BLaER1 (cell line): ENCODE data around the gene GHDC.
"Not testable (repeated sequence)": the region's sequence is repeated elsewhere in the genome, so short reads cannot be mapped to it uniquely, and the experiment has no call there.

Experiments used
- H3K27ac ChIP-seq: shearing (Covaris generic); formaldehyde crosslinking; 2 replicates; pipeline ENCODE4 v1.8.1; 2022
- H3K27me3 ChIP-seq: shearing (Covaris generic); formaldehyde crosslinking; 2 replicates; pipeline ENCODE4 v1.8.1; 2022
- H3K36me3 ChIP-seq: shearing (Covaris generic); formaldehyde crosslinking; 2 replicates; pipeline ENCODE4 v1.8.1; 2022
- H3K4me1 ChIP-seq: shearing (Covaris generic); formaldehyde crosslinking; 2 replicates; pipeline ENCODE4 v1.8.1; 2022
- H3K4me2 ChIP-seq: shearing (Covaris generic); formaldehyde crosslinking; 2 replicates; pipeline ENCODE4 v1.8.1; 2022
- H3K4me3 ChIP-seq: shearing (Covaris generic); formaldehyde crosslinking; 2 replicates; pipeline ENCODE4 v1.8.1; 2022
- H3K9ac ChIP-seq: shearing (Covaris generic); formaldehyde crosslinking; 2 replicates; pipeline ENCODE4 v1.8.1; 2022
- H3K9me3 ChIP-seq: shearing (Covaris generic); formaldehyde crosslinking; 2 replicates; pipeline ENCODE4 v1.8.1; 2022
- H4K20me1 ChIP-seq: shearing (Covaris generic); formaldehyde crosslinking; 2 replicates; pipeline ENCODE4 v1.8.1; 2022
- Cebpa-rat ChIP-seq: shearing (Covaris generic); IDR thresholded peaks from 2 replicates; pipeline ENCODE4 v1.8.1; 2022

The GHDC gene

DNA sequence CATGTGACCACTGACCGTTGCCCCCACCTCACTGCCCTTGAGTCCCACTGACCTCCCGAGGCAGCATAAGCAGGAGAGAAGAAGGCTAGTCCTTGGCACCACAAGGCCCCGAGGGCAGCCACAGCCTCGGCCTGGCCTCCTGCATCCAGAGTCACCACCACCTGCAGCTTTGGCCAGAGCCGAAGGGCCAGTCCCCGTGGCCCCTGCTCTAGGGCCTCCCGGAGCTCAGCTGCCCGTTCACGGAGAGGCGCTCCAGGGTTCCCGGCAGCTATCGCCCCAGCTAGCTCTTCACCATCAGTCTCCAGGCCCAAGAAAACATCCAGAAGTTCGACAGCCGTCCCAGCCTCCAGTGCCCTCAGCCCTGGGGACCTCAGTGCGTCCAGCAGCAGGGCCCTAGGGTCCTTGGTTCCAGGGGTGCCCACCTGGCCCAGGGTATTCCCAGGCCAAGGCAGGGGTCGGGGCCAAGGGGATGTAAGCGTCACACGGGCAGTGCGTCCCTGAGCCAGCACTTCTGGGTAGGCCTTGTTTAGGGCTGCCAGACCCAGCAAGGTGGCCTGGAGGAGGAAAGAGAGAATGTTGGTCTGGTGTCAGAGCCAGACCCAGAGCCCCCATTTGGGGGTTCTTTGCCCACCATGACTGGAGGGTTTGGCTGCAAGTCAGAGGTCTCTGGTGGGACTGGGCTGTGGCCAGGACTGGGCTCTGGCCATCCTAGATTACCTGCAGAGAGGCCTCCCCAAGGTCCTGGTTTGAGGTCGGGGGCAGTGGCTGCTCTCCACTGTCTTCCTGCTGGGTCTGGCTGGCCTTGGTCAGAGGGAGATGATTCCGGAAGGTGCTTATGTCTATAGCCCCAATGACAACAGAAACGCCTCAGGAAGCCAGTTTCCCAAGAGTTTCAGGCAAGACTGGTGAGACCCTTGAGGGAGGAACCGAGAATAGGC lies 1.8 kb downstream of the GHDC start:
- Histone ChIP-seq H3K4me2 (peak overlapping the region; percentile 94), H3K9me3 (no peaks in the 10 kb centered on the region), H3K36me3 (peaks cover 16% of the 10 kb centered on the region; the same call in 1 of the 2 replicates), H3K4me1 (peaks cover 56% of the 10 kb centered on the region), H3K4me3 (peak overlapping the region; percentile 78; the same call in 1 of the 2 replicates), H3K27me3 (no peaks in the 10 kb centered on the region), H3K9ac (peak overlapping the region; percentile 84; the same call in 1 of the 2 replicates), H3K27ac (peak overlapping the region; percentile 88; the same call in 1 of the 2 replicates), H4K20me1 (no peaks in the 10 kb centered on the region)
- no peak for TF ChIP-seq Cebpa-rat

- Histone ChIP-seq H3K9me3 (no peaks in the 10 kb centered on the region), H4K20me1 (no peaks in the 10 kb centered on the region), H3K4me2 (no peak overlapping the region), H3K4me1 (peaks cover 56% of the 10 kb centered on the region), H3K27ac (no peak overlapping the region), H3K9ac (no peak overlapping the region), H3K27me3 (no peaks in the 10 kb centered on the region), H3K36me3 (peaks cover 16% of the 10 kb centered on the region; the same call in 1 of the 2 replicates), H3K4me3 (no peak overlapping the region)
- TF ChIP-seq Cebpa-rat = no peak
These were observed 3.1 kb downstream of the GHDC start for GRCh38 chr17:42191275-42191608.

DNA sequence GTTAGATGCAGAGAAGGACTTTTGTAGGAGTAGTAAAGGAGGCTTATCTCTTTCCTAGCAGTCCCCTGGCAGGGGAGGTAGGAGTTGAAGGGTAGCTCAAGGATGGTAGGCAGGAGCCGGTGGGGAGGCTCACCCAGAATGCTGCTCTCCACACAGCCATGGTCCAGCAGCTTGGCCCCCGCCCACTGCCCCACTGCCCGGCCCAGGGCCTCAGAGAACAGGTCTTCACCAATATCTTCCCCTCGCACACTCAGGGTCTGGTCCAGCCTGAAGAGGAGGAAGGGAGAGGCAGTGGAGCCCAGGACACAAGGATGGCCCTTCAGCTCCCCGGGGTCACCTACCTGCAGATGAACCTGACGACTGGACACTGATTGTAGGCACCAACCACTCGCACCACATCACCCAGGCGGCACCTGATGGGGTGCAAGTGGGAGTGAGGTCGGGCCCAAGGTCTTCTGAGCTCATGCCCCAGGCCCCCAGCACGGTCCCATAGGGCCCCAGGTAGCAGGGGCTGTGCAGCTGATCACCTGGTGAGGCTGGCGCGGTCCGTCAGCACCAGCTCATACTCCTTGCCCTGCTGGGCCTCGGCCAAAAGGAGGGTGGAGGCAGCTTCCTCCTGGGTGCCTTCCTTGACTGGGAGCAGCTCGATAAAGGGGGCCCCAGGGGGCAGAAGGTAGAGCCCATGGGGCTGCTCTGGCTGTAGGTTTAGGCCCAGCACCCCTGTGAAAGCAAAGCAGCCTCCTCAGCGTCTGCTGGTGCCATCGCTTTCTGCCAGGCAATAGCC lies 3.6 kb downstream of the GHDC start:
- H3K27me3 ChIP-seq = no peaks in the 10 kb centered on the region
- no peak for TF ChIP-seq Cebpa-rat
- no peak overlapping the region for H3K4me3 ChIP-seq
- H3K36me3 ChIP-seq = peaks cover 16% of the 10 kb centered on the region; the same call in 1 of the 2 replicates
- H3K4me1 ChIP-seq = peaks cover 56% of the 10 kb centered on the region
- no peaks in the 10 kb centered on the region for H4K20me1 ChIP-seq
- H3K9ac ChIP-seq = 0 out of 2 replicates have a peak overlapping the region, but pooled peaks have one; percentile 50
- H3K27ac ChIP-seq = no peak overlapping the region
- H3K9me3 ChIP-seq = no peaks in the 10 kb centered on the region
- H3K4me2 ChIP-seq = 0 out of 2 replicates have a peak overlapping the region, but pooled peaks have one; percentile 45

- Histone ChIP-seq H3K4me2 (peak overlapping the region; percentile 45), H3K27ac (peak overlapping the region; percentile 13; the same call in 1 of the 2 replicates)
- TF ChIP-seq Cebpa-rat = no peak
These were observed 4.7 kb downstream of the GHDC start for GRCh38 chr17:42189651-42189965.

GRCh38 chr17:42188749-42189650 lies 5.3 kb downstream of the GHDC start:
- Histone ChIP-seq H4K20me1 (no peaks in the 10 kb centered on the region), H3K4me2 (peak overlapping the region; percentile 45), H3K4me3 (no peak overlapping the region), H3K36me3 (peaks cover 16% of the 10 kb centered on the region; the same call in 1 of the 2 replicates), H3K9ac (peak overlapping the region; percentile 50; the same call in 1 of the 2 replicates), H3K27me3 (peaks cover 7% of the 10 kb centered on the region; the same call in 1 of the 2 replicates), H3K9me3 (no peaks in the 10 kb centered on the region), H3K4me1 (peaks cover 57% of the 10 kb centered on the region), H3K27ac (no peak overlapping the region)
- TF ChIP-seq Cebpa-rat = no peak

More at GRCh38 chr17:42189651-42189965, 4.7 kb downstream of the GHDC start:
- no peak overlapping the region for H3K4me3 ChIP-seq
- peaks cover 5% of the 10 kb centered on the region; the same call in 1 of the 2 replicates for H3K27me3 ChIP-seq
- no peaks in the 10 kb centered on the region for H3K9me3 ChIP-seq
- peaks cover 55% of the 10 kb centered on the region for H3K4me1 ChIP-seq
- H3K36me3 ChIP-seq = peaks cover 16% of the 10 kb centered on the region; the same call in 1 of the 2 replicates
- no peaks in the 10 kb centered on the region for H4K20me1 ChIP-seq
- peak overlapping the region; percentile 50; the same call in 1 of the 2 replicates for H3K9ac ChIP-seq

DNA sequence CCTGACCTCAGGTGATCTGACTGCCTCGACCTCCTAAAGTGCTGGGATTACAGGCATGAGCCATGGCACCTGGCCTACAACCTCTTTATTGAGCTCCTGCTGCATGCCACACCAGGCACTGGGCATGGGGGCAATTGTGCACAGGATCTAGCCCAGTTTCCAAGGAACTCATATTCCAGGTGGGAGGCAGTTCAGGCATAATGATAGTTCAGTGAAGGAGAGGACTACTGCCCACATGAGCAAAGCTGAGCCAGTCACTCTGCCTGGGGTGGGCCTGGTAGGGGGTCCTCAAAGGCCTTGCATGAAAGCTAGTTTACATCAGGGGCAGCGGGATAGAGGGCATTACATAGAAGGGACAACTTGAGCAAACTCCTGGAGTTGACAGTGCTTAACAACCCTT lies 6.5 kb downstream of the GHDC start:
- H3K36me3 ChIP-seq = peaks cover 16% of the 10 kb centered on the region; the same call in 1 of the 2 replicates
- H3K27ac ChIP-seq = no peak overlapping the region
- TF ChIP-seq Cebpa-rat = no peak
- no peaks in the 10 kb centered on the region for H4K20me1 ChIP-seq
- H3K4me3 ChIP-seq = no peak overlapping the region
- H3K4me1 ChIP-seq = peaks cover 54% of the 10 kb centered on the region
- no peak overlapping the region for H3K4me2 ChIP-seq
- H3K27me3 ChIP-seq = peaks cover 16% of the 10 kb centered on the region
- no peaks in the 10 kb centered on the region for H3K9me3 ChIP-seq
- no peak overlapping the region for H3K9ac ChIP-seq

- H3K36me3 ChIP-seq, H3K9me3 ChIP-seq, H3K4me3 ChIP-seq, H3K9ac ChIP-seq, H3K27ac ChIP-seq, H3K4me2 ChIP-seq, H4K20me1 ChIP-seq: not testable (repeated sequence)
- peaks cover 33% of the 10 kb centered on the region for H3K27me3 ChIP-seq
- H3K4me1 ChIP-seq = peaks cover 55% of the 10 kb centered on the region
These were observed 8.1 kb downstream of the GHDC start for GRCh38 chr17:42186191-42186590.

GRCh38 chr17:42185621-42185930 lies 8.7 kb downstream of the GHDC start:
- H3K27me3 ChIP-seq = peaks cover 39% of the 10 kb centered on the region
- H4K20me1 ChIP-seq = peaks cover 3% of the 10 kb centered on the region; the same call in 1 of the 2 replicates
- no peak overlapping the region for H3K4me2 ChIP-seq
- no peaks in the 10 kb centered on the region for H3K9me3 ChIP-seq
- H3K4me3 ChIP-seq = no peak overlapping the region
- peaks cover 55% of the 10 kb centered on the region for H3K4me1 ChIP-seq
- no peak for TF ChIP-seq Cebpa-rat
- peaks cover 3% of the 10 kb centered on the region; the same call in 1 of the 2 replicates for H3K36me3 ChIP-seq
- no peak overlapping the region for H3K9ac ChIP-seq
- no peak overlapping the region for H3K27ac ChIP-seq
